HEK293 (cell line): ENCODE data around the gene ANGPT4.

ENCODE experiments used
- CTCF ChIP-seq: fragments of 450-650 bp; formaldehyde crosslinking; IDR thresholded peaks from 2 replicates; pipeline ENCODE4 v1.5.1; 2016; ENCODE audit warnings: missing biosample characterization, missing genetic modification characterization
- GLIS2 ChIP-seq: fragments of 450-650 bp; formaldehyde crosslinking; IDR thresholded peaks from 2 replicates; pipeline ENCODE4 v1.5.1; 2016; ENCODE audit warnings: missing biosample characterization, missing genetic modification characterization
- HOXA7 ChIP-seq: sonication (generic); formaldehyde crosslinking; IDR thresholded peaks from 2 replicates; pipeline ENCODE4 v1.8.1; 2022; ENCODE audit warnings: missing genetic modification reagents, borderline replicate concordance
- MZF1 ChIP-seq: fragments of 450-650 bp; formaldehyde crosslinking; IDR thresholded peaks from 2 replicates; pipeline ENCODE4 v1.5.1; 2017; ENCODE audit warnings: missing biosample characterization, missing genetic modification characterization, borderline replicate concordance
- SP2 ChIP-seq: fragments of 450-650 bp; formaldehyde crosslinking; IDR thresholded peaks from 2 replicates; pipeline ENCODE4 v1.5.1; 2016; ENCODE audit warnings: missing biosample characterization, missing genetic modification characterization
- YY1 ChIP-seq: fragments of 450-650 bp; formaldehyde crosslinking; IDR thresholded peaks from 2 replicates; pipeline ENCODE4 v1.5.1; 2018; ENCODE audit warnings: missing biosample characterization, missing genetic modification characterization
- ZBTB11 ChIP-seq: fragments of 450-650 bp; formaldehyde crosslinking; conservative IDR thresholded peaks from 2 replicates; pipeline ENCODE4 v1.5.1; 2016; ENCODE audit warnings: low read depth, missing biosample characterization, missing genetic modification characterization
- ZNF416 ChIP-seq: fragments of 450-650 bp; formaldehyde crosslinking; IDR thresholded peaks from 2 replicates; pipeline ENCODE4 v1.5.1; 2016; ENCODE audit warnings: missing biosample characterization, missing genetic modification characterization
- ZNF677 ChIP-seq: fragments of 450-650 bp; IDR thresholded peaks from 2 replicates; pipeline ENCODE4 v1.5.0; 2018; ENCODE audit warnings: missing biosample characterization, mild to moderate bottlenecking, missing genetic modification characterization, moderate library complexity
- TF ChIP-seq, protein P1 (sequence below): fragments of 450-650 bp; formaldehyde crosslinking; IDR thresholded peaks from 2 replicates; pipeline ENCODE4 v1.5.1; 2017; ENCODE audit warnings: missing biosample characterization, missing genetic modification characterization
- TF ChIP-seq, protein P2 (sequence below): fragments of 450-650 bp; formaldehyde crosslinking; IDR thresholded peaks from 2 replicates; pipeline ENCODE4 v1.5.1; 2016; ENCODE audit warnings: missing biosample characterization, missing genetic modification characterization
- TF ChIP-seq, protein P3 (sequence below): fragments of 450-650 bp; formaldehyde crosslinking; IDR thresholded peaks from 2 replicates; pipeline ENCODE4 v1.5.1; 2016; ENCODE audit warnings: missing biosample characterization, missing genetic modification characterization

- TF ChIP-seq, protein P1, sequence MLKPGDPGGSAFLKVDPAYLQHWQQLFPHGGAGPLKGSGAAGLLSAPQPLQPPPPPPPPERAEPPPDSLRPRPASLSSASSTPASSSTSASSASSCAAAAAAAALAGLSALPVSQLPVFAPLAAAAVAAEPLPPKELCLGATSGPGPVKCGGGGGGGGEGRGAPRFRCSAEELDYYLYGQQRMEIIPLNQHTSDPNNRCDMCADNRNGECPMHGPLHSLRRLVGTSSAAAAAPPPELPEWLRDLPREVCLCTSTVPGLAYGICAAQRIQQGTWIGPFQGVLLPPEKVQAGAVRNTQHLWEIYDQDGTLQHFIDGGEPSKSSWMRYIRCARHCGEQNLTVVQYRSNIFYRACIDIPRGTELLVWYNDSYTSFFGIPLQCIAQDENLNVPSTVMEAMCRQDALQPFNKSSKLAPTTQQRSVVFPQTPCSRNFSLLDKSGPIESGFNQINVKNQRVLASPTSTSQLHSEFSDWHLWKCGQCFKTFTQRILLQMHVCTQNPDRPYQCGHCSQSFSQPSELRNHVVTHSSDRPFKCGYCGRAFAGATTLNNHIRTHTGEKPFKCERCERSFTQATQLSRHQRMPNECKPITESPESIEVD (tag by site-specific recombination): no peak
- no peak for TF ChIP-seq MZF1 (tag by site-specific recombination)
- TF ChIP-seq, protein P2, sequence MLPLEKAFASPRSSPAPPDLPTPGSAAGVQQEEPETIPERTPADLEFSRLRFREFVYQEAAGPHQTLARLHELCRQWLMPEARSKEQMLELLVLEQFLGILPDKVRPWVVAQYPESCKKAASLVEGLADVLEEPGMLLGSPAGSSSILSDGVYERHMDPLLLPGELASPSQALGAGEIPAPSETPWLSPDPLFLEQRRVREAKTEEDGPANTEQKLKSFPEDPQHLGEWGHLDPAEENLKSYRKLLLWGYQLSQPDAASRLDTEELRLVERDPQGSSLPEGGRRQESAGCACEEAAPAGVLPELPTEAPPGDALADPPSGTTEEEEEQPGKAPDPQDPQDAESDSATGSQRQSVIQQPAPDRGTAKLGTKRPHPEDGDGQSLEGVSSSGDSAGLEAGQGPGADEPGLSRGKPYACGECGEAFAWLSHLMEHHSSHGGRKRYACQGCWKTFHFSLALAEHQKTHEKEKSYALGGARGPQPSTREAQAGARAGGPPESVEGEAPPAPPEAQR: no peak
- TF ChIP-seq CTCF (tag by site-specific recombination): no peak
- TF ChIP-seq SP2 (tag by site-specific recombination): no peak
- TF ChIP-seq, protein P3, sequence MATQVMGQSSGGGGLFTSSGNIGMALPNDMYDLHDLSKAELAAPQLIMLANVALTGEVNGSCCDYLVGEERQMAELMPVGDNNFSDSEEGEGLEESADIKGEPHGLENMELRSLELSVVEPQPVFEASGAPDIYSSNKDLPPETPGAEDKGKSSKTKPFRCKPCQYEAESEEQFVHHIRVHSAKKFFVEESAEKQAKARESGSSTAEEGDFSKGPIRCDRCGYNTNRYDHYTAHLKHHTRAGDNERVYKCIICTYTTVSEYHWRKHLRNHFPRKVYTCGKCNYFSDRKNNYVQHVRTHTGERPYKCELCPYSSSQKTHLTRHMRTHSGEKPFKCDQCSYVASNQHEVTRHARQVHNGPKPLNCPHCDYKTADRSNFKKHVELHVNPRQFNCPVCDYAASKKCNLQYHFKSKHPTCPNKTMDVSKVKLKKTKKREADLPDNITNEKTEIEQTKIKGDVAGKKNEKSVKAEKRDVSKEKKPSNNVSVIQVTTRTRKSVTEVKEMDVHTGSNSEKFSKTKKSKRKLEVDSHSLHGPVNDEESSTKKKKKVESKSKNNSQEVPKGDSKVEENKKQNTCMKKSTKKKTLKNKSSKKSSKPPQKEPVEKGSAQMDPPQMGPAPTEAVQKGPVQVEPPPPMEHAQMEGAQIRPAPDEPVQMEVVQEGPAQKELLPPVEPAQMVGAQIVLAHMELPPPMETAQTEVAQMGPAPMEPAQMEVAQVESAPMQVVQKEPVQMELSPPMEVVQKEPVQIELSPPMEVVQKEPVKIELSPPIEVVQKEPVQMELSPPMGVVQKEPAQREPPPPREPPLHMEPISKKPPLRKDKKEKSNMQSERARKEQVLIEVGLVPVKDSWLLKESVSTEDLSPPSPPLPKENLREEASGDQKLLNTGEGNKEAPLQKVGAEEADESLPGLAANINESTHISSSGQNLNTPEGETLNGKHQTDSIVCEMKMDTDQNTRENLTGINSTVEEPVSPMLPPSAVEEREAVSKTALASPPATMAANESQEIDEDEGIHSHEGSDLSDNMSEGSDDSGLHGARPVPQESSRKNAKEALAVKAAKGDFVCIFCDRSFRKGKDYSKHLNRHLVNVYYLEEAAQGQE (tag by site-specific recombination): no peak
- TF ChIP-seq ZBTB11 (tag by site-specific recombination): no peak
- no peak for TF ChIP-seq YY1 (tag by site-specific recombination)
- no peak for TF ChIP-seq ZNF677 (tag by site-specific recombination)
- TF ChIP-seq HOXA7 (CRISPR knock-in tag): no peak
- no peak for TF ChIP-seq ZNF416
- TF ChIP-seq GLIS2: no peak
These were observed 24.4 kb downstream of the ANGPT4 start for GRCh38 chr20:891706-892080.
